Measurements from ENCODE around the gene CLDN8.

The CLDN8 gene

DNA sequence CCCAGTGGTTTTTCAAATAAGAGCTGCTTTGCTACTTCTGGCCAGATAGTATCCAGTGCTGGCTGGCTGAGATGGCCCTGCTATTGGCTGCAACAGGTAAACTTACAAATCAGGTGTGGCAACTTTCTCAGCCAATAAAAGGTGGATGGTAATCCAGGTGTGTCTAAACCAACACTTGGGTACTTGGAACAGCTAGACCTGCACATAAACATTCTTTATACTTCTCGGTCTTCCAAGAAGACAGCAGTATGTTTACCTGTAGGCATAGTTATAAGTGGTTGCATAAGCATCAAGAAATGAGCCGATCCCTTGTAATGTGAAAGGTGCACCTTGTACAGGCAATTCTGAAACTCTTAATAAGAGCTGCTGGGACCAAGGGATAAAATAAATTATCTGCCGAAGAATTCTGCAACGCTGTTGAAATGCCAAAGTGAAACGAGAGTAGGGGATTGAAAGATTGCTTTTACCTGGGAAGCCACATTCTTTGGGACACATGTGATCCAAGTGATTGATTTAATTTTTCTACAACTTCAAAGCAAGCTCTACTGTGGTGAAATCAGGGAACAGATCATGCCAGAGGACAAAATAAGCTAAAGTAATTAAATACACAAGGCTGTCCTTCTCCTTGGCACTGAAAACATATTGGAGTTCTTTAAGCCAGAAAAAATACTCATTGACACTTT, at the start of gene CLDN8:
CLDN8 (minus strand) TSS at position 57 of the 683 bp plus-strand sequence. CDS start 172 bp downstream, outside the sequence.
- DNase-seq = no peak

DNA sequence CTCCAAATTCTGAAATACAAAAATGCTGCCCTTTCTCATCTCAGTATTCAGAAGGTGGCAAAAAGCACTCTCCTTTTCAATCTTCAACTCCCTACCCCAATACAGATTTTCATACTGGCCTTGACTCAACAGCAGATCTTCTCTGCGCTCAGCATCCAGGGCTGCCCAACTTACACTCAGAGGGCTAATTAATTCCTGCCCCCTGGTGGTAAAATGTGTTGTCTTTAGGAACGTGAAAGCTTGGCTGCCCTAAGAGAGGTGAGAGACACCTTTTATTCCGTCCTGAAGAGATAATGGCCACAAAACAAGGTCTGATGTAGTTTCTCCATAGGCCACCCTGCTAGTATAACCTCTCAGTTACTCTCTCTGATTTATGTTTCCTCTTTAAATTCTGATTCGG, 41.9 kb upstream of the CLDN8 start:
- no peak for DNase-seq

DNA sequence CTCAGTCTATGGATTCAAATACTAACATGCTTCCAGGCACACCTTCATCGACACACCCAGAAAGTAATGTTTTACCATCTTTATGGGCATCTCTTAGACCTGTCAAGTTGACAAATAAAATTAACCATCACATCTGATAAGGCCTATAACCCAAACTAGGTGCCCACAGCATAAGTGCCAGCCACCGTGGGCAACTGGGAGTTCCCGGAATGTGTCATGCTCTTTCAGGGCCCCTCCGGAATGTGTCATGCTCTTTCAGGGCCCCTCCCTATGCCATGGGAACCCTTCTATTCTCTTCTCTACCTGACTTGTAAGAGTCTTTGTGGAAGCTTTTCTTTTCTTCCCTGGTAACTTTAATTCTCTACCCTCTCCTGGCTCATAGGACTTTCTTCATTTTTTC, 40.2 kb upstream of the CLDN8 start:
- DNase-seq = no peak

DNA sequence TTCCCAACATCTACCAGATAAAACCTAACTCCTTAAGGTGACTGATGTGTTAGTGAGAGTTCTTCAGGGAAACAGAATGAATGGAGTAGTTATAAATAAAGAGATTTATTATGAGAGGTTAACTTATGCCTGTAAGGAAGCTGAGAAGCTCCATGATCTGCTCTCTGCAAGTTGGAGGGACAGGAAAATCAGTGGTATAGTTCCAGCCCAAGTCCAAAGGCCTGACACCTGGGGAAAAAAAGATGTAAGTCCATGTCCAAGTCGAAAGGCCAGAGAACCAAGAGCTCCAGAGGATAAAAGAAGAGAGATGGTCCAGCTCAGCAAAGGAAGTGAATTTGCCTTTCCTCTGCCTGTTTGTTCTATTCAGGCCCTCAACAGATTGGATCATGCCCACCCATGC, 39.8 kb upstream of the CLDN8 start:
- DNase-seq = no peak

DNA sequence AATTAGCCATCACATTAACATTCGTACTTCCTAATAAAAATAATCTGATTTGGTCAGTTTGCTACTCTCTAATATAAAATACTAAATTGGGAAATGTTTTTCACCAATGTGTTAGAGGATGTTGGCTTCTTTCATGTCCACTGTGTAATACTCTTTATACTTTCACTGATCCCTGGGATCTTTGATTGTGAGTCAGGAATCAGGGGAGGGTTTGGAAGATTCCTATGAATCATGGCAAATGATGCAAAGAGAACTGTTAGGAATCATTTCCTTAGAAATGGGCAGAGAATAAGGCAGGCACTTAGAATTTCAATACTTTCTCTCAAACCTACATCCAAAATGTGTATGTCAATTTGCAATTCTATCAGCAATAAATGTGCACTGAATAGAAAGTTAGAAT, 35.9 kb upstream of the CLDN8 start:
- DNase-seq = no peak

DNA sequence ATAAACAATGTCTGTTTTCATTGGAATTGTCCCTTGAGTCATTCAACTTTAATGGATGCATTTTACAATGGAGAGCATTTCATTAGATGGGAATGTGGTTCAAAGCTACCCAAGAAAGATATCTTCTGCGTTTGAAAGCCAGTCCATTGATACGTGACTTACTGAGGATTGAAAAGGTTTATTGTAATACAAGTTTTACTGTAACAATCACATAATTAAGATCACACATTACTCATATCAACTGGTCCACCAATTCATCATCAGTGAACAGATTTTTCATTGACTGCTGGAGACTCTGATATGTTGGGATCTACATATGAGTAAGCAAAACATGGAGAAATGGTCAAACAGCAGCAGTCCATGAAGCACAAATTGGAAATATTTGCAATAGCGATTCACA, 34.0 kb upstream of the CLDN8 start:
- no peak for DNase-seq

DNA sequence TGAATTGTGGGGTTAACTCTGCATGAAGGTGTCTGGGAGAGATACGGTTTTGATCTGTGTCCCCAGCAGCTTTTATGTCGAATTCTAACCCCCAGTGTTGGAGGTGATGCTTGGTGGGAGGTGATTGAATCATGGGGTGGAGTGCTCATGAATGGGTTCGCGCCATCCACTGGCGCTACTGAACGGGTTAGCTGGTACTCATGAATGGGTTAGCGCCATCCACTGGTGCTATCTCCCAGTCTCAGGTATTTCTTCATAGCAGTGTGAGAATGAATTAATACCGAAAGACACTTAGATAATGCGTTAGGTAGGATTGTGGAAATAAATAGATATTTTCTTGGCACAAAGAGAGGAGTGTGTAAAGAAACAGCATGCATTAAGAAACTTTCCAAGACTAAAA, 32.9 kb upstream of the CLDN8 start:
- DNase-seq = no peak

DNA sequence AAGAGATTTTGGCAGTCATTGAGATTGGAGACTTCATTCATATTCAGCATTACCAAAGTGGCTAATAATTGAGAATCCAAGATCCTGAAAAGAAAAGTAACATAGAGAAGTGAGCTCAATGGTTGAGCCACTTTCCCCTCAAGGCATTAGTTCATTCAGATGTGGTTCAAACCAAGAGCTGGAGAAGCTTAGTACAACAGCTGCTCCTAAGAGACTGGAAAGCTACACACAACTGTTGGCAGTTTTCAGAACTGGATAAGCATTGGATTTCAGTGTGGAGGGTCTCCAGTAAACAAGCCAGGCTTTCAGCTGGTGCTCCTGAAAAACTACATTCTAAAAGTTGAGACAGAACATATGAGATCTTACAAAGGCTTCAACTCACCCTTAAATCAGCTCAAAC, 29.2 kb upstream of the CLDN8 start:
- no peak for DNase-seq

DNA sequence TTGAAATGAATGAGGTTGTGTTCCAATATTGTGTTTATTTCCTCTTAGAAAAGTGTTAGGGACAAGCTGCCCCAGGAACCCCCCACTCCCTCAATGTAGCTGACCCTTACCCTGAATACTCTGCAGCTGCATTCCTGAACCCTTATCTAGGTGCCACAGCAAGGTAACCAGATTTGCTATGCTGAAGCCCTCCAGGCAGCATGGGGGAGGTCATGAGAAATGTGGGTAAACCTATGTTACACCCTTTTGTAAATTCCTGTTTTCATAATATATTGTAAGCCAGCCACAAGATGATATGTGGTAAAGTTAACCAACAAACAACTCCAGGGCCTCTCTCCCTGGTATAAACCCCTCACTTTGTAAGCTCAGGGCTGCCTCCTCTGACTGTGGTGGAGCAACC, 27.8 kb upstream of the CLDN8 start:
- DNase-seq = no peak

DNA sequence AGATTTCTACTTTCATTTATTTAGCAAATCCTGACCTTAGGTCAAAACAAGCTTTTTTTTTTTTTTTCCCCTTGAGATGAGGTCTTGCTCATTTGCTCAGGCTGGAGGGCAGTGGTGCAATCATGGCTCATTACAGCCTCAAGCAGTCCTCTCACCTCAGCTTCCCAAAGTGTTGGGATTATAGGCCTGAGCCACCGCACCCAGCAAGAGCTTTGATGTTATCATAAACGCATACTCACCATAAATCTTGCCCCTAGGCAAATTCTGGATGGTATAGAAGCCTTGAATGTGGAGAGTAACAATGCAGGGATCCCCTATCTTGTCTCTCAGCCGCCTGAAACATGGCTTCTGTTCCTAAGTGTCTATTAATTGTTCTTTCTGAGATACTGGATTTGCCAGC, 24.8 kb upstream of the CLDN8 start:
- no peak for DNase-seq

DNA sequence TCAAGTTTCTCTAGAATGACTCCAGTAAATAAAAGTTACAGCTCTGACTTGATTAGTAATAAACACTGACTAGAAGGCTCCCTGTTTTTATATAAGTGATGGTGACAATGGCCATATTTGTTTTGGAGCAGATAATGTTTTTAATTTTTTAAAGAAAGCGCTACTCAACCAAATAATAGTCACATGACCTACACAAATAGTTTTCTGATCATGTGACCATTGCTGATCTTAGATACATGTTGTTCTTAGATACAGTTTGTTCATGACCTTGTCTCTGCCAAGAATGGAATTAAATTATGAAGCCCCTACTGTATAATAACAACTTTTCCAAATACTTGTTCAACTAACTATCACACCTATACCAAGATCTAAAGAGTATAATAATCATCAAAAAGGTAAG, 22.3 kb upstream of the CLDN8 start:
- no peak for DNase-seq

DNA sequence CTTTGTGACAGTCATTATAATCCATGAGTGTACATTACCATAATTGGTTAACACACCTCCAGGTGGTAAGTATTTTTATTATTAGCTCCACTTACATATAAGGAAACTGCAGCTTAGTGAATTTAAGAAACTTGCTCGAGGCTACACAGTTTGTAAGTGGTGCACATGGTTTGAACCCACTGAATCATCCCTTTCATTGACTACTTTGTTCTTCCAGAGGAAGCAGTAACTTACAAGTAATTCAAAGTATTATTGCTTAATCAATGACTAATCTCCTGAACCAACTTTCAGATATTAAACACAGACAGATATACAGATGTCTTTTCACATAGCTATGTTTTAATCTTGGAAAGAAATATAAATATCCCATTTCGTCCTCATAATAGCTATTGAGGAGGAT, 18.7 kb upstream of the CLDN8 start:
- DNase-seq = no peak

DNA sequence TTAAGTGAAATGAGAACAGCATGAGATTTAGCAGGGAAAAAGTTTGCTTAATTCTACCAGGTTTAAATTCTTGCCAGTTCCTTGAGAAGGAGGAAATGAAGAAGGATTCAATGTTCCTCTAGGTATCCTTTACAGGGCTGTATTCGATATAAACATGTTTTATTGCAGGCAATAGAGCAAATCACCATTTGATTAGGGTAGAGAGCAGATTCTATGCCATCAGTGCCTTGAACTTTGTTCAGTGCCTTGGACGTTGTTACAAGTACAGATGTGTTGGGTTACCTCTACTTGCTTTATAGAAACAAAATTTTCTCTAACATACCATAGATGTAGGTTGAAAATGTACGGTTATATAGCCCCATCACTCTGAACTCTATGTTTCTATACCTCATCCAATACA, 18.2 kb upstream of the CLDN8 start:
- no peak for DNase-seq

DNA sequence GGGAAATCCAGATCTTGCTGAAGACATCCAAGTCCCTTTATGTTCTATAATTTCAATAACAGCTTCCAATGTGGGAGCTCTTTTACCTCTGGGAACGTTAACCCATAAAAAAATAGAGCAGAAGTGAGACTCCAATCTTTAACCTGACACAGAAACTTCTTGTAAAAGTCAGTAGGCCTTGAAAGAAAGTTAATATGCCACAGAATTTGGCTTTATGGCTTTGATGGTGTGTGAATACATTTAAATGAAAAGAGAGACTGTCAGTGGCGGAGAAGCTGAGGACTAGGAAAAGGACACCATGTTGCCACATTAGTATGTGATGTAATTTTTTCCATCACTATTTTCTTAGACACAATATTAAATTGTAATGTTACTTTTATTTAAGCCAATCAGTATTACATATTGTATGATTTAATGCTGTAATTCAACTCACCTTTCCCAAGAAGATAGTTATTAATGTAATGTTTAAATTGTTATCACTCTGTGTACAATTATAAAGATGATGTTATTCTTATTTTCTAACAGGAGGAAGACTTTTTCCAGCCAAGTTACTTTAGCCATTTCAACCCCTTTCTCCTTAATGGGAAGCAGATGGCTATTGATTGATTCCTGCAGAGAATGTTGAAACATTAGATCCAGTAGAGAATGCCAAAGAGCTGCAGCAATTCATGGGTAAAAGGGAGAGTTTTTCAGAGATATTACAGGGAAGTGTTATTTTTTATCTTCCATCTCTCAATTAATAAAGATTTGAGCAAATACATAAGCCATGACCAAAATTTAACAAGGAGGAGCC, 17.5 kb upstream of the CLDN8 start:
- no peak for DNase-seq

DNA sequence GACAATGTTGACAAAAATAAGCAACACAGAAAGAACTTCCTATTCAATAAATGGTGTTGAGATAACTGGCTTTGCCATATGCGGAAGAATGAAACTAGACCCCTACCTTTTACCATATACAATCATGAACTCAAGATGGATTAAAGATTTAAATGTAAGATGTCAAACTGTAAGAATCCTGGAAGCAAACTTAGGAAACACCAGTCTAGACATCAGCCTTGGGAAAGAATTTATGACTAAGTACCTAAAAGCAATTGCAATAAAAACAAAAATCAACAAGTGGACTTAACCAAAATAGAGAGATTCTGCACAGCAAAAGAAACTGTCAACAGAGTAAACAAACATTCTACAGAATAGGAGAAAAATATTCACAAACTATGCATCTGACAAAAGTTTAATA, 16.1 kb upstream of the CLDN8 start:
- no peak for DNase-seq

DNA sequence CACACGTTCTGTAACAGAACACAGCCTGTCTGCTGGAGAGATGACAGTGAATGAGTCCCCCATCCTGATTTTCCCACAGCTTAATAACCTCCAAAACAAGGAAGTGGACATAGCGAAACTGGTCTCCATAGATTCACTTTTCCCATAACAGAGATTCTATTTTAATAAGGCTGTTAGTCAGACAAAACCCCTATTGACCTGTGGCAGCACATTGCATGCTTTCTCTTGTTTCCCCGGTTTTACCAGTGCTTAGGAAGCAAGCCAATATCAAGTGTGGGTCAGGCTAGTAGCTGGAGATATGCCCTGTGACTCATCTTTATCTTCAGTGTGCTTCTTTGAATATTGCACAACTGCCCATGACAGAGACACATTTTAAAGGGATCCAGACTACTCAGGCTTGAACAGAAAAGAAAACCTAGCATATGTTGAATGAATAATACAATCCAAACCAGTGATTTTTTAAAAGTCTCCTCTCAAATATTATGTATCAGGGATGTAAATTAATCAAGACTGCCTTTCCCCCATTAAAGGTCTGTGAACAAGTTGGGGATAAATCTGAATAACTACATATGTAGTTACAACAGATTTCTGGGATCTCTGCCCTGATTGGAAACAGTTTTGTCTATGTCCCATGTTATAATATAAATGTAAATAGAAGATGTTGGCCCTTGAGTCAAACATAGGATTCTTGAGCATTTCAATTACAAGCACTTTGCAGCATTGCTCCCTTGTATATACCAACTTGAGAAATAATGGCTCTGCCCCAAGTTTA, 11.9 kb upstream of the CLDN8 start:
- DNase-seq = peak; percentile 19

DNA sequence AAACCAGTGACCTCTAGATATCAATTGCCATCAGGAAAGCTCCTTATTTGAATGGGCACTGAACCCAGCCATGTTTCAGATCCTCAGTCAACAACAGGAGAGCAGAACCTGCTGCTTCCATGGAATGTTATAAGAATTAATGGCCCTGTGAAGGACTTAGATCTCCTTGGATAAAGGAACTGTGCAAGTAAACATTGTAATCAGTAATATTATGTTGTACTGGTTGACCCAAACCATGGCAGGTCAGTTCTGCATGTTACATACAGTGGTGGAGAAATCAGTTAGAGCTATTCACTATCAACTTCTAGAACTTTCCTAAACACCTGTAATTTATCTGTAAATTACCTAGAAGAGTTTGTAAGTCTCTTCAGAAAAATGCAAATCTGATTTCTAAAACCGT, 11.2 kb upstream of the CLDN8 start:
- no peak for DNase-seq

DNA sequence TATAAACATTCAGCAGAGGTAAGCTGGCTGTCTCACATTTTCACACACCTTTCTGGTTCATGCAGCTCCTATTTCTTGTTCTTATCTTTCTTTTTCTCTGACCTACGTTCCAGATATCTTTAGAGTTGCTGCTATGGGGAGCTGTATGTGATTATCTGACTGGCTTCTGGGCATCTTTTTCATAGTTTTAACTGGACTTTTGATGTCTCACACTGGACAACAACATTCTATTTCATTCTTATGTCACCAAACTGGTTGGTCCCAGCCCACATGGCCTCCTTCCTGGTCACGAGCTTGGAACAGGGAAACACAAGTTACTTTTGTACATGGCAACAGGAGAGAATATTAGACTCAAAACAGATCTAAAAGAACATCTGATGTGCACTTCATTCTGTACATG, 7.7 kb upstream of the CLDN8 start:
- DNase-seq = no peak

DNA sequence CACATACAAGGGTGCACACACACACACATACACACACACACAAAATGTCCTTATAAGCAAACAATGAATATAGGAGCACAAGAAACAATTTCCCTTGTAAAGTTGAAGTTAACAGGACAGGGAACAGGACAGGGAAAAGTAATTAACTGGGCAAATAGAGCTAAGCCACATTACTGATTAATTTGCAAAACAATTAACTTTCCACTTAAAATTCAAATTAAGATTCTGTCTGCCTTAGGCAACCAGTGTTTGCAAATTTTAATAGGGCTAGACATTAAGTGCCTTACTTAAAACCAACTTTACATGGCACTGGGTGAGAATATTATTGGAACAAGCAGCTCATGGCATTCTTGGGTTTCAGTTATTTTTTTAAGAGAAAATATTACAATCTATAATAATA, 6.8 kb upstream of the CLDN8 start:
- no peak for DNase-seq

DNA sequence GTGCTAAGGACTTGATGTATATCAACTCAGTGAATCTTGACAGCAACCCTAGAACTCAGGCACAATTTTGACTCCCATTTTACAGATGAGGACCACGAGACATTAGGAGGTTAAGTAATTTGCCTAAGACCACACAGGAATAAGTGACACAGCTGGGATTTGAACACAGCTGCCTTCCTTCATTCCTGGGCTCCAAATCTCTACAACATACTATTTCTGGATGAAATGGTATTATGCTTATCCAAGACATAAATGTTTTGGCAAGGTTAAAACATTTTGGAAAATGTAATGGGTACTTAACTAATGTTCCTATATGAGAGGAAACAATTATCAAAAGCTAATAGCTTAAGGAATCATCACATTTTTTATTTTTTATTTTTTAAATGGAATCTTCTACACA, 4.8 kb downstream of the CLDN8 start:
- no peak for DNase-seq

DNA sequence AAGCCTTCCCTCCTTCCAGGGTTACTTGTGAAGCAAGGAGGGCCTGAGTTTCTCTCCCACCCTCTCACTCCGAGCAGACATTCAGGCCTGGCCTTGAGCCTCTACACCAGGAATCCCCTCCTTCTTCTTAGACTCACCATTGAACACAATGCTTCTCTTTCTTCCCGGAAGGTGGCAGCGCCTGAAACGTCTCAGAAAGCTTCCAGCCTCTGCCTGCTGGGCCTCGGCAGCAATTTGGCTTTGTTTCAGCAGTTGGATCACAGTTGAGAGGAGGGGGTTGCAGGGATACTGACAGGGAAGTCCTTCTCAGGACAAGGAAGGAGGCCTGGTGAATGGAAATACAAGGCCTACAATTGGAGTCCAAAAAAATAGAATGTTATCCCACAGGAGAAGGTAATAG, 6.3 kb downstream of the CLDN8 start:
- no peak for DNase-seq

DNA sequence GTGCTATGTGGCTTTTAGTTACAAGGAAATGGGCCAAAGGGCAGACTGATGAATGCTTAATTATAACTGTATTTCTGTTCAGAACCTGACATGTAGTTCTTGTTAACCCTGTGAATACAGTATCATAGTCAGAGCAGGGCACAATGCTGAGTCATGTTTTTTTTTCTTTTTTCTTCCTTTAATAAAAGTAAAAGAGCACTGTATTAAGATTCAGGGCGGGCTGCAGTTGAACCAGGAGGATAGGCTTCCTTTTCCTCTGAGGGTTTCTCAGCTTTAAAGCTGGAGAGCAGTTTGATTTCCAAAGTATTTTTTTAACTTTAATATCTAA, 8.7 kb downstream of the CLDN8 start:
- no peak for DNase-seq

DNA sequence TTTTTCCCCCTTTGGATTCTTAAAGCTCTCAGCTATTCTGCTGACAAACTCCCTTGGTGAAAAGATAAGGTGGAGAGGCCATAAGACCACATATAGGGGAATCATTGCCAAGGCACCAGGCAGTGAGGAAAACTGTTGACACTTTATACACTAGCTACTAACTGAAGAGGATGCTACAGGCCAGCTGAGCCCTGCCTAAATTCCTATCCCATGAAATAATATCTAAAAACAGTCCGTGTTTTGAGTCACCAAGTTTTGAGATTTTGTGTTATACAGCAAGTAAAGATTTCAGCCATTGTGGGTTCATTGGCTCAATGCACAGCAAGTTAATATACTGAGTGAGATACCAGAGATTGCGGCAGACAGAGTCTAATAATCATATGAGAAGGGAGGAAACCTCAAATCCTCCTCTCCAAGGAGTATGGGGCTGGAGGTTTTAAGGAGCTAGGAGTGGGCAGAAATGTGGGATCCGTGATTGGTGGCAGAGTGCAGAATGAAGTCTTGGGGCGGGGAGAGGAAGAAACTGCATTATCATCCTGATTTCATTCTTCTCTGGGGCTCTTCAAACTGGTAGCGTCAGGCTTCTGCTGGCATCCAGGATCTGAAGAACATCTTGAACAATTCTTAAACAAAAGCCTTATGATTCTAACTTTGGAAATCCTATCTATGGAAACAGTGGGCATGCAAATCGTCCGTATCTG, 9.2 kb downstream of the CLDN8 start:
- DNase-seq = no peak

DNA sequence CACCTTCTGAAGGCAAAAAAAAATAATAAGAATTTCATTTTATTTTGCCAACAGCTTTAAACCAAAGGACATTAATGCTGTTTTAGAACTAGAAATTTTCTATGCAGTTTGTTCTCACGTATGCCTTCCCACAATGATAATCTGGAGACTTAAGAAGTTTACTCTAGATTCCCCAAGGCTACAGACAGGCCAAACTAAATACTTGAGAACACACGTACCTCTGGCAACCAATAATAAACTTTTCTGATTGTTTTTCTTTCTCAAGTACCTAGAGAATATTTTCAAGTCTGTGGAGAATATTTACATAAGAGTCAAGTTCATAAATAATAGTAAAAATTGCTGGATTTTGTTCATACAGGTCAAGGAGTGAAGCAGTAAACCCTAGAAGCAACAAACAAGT, 15.9 kb downstream of the CLDN8 start:
- DNase-seq = no peak

All from amniotic stem cell (primary cell).